HG03442 (cell line): ENCODE results near the gene GASK1B.

Source experiments
- ATAC-seq: cut with Tn5 transposase; IDR thresholded peaks from one replicate; pipeline ENCODE4 v1.9.1; 2021; ENCODE audit warnings: mild to moderate bottlenecking, moderate library complexity; ENCODE audit not compliant: unreplicated experiment

GASK1B gene

GRCh38 chr4:158172261-158173258 lies at the start of gene GASK1B:
Gene GASK1B (minus strand): TSS chr4:158173025. CDS start chr4:158171375, 1,650 bp downstream.
- peak; percentile 41 for ATAC-seq

GRCh38 chr4:158219623-158220022 lies 46.8 kb upstream of the GASK1B start:
- no peak for ATAC-seq

GRCh38 chr4:158217763-158218162 lies 44.9 kb upstream of the GASK1B start:
- no peak for ATAC-seq

- ATAC-seq = no peak
Observed at GRCh38 chr4:158214856-158215255, 42.0 kb upstream of the GASK1B start.

- no peak for ATAC-seq
Observed at GRCh38 chr4:158213466-158213865, 40.6 kb upstream of the GASK1B start.

GRCh38 chr4:158211222-158211621 lies 38.4 kb upstream of the GASK1B start:
- no peak for ATAC-seq

GRCh38 chr4:158209825-158210807 lies 37.3 kb upstream of the GASK1B start, which contains the start of gene TMEM144:
Gene TMEM144 (plus strand): TSS chr4:158210486. CDS start chr4:158212668, 2,182 bp downstream.
- peak; percentile 95 for ATAC-seq

- peak; percentile 44 for ATAC-seq
Observed at GRCh38 chr4:158208963-158209640, 36.3 kb upstream of the GASK1B start.

GRCh38 chr4:158203929-158204328 lies 31.1 kb upstream of the GASK1B start:
- ATAC-seq = no peak

GRCh38 chr4:158203436-158203835 lies 30.6 kb upstream of the GASK1B start:
- ATAC-seq = no peak

GRCh38 chr4:158202481-158202880 lies 29.7 kb upstream of the GASK1B start:
- no peak for ATAC-seq

GRCh38 chr4:158201876-158202275 lies 29.1 kb upstream of the GASK1B start:
- ATAC-seq = no peak

- no peak for ATAC-seq
Observed at GRCh38 chr4:158201322-158201721, 28.5 kb upstream of the GASK1B start.

- ATAC-seq = no peak
Observed at GRCh38 chr4:158200214-158200613, 27.4 kb upstream of the GASK1B start.

- ATAC-seq = no peak
Observed at GRCh38 chr4:158197194-158197776, 24.5 kb upstream of the GASK1B start.

GRCh38 chr4:158195297-158195696 lies 22.5 kb upstream of the GASK1B start:
- no peak for ATAC-seq

GRCh38 chr4:158193171-158193749 lies 20.4 kb upstream of the GASK1B start:
- ATAC-seq = no peak

- ATAC-seq = no peak
Observed at GRCh38 chr4:158192439-158193158, 19.8 kb upstream of the GASK1B start.

GRCh38 chr4:158190718-158191117 lies 17.9 kb upstream of the GASK1B start:
- no peak for ATAC-seq
